ENCODE results near the gene LTB4R2. TPM values are rescaled to one million over a fixed set of nuclear protein-coding genes. Genes with fewer than 3 reads are reported as not detected.
A peak's percentile ranks its signal among the peaks of the same experiment; 100 is the strongest.

Gene LTB4R2
- total RNA-seq, 1 donor from 2014 or later: 9.3 TPM

GRCh38 chr14:24292118-24292807, 17.7 kb upstream of the LTB4R2 start:
- no peak overlapping the region for H3K4me3 ChIP-seq (ENCODE audit: insufficient read depth, low read depth, low read length)
- no peak overlapping the region for H2AFZ ChIP-seq (ENCODE audit: low read depth, low read length)
- H3K9ac ChIP-seq (ENCODE audit: low read length): no peak overlapping the region
- H4K20me1 ChIP-seq (ENCODE audit: insufficient read depth, low read length): no peaks in the 10 kb centered on the region
- no peaks in the 10 kb centered on the region for H3K27me3 Mint-ChIP-seq (ENCODE audit: low read depth, unreplicated experiment)
- DNase-seq (ENCODE audit: low read depth): no peak
- TF ChIP-seq CTCF (IDR thresholded peaks at IDR 0.05; ENCODE audit: insufficient read depth, low read depth, low read length) (no peak), EZH2 (IDR thresholded peaks at IDR 0.05; ENCODE audit: insufficient read depth, low read length) (no peak)
- no peaks in the 10 kb centered on the region for H3K79me2 ChIP-seq (ENCODE audit: insufficient read depth, low read length)
- H3K36me3 Mint-ChIP-seq (ENCODE audit: low read depth, unreplicated experiment): peaks cover 6% of the 10 kb centered on the region
- no peak for FAIRE-seq
- H3K4me1 Mint-ChIP-seq (ENCODE audit: low read depth, unreplicated experiment): peaks cover 11% of the 10 kb centered on the region
- H3K4me3 Mint-ChIP-seq (ENCODE audit: unreplicated experiment): no peak overlapping the region
- H3K9me3 ChIP-seq (ENCODE audit: insufficient read depth, low read depth, low read length): no peaks in the 10 kb centered on the region
- H3K27ac Mint-ChIP-seq (ENCODE audit: unreplicated experiment): no peak overlapping the region
- H3K36me3 ChIP-seq (ENCODE audit: insufficient read depth, low read length): peaks cover 14% of the 10 kb centered on the region
- H3K27me3 ChIP-seq (ENCODE audit: insufficient read depth, low read length): no peaks in the 10 kb centered on the region
- H3K4me2 ChIP-seq (ENCODE audit: low read length): no peak overlapping the region
- H3K4me1 ChIP-seq (ENCODE audit: insufficient read depth, low read length): peaks cover 5% of the 10 kb centered on the region
- no peak overlapping the region for H3K27ac ChIP-seq (ENCODE audit: low read depth, low read length)
- no peaks in the 10 kb centered on the region for H3K9me3 Mint-ChIP-seq (ENCODE audit: unreplicated experiment)

- H3K9me3 ChIP-seq (ENCODE audit: insufficient read depth, low read depth, low read length): no peaks in the 10 kb centered on the region
- H3K27me3 ChIP-seq (ENCODE audit: insufficient read depth, low read length): no peaks in the 10 kb centered on the region
- H3K79me2 ChIP-seq (ENCODE audit: insufficient read depth, low read length): no peaks in the 10 kb centered on the region
- H3K9ac ChIP-seq (ENCODE audit: low read length): no peak overlapping the region
- no peak overlapping the region for H3K27ac ChIP-seq (ENCODE audit: low read depth, low read length)
- H3K4me2 ChIP-seq (ENCODE audit: low read length): no peak overlapping the region
- TF ChIP-seq EZH2 (IDR thresholded peaks at IDR 0.05; ENCODE audit: insufficient read depth, low read length): no peak
- Mint-ChIP-seq H3K4me1 (ENCODE audit: low read depth, unreplicated experiment) (peaks cover 18% of the 10 kb centered on the region), H3K27ac (ENCODE audit: unreplicated experiment) (no peak overlapping the region), H3K27me3 (ENCODE audit: low read depth, unreplicated experiment) (no peaks in the 10 kb centered on the region), H3K9me3 (ENCODE audit: unreplicated experiment) (no peaks in the 10 kb centered on the region), H3K4me3 (ENCODE audit: unreplicated experiment) (no peak overlapping the region), H3K36me3 (ENCODE audit: low read depth, unreplicated experiment) (peaks cover 6% of the 10 kb centered on the region)
- peaks cover 14% of the 10 kb centered on the region for H3K36me3 ChIP-seq (ENCODE audit: insufficient read depth, low read length)
- H3K4me3 ChIP-seq (ENCODE audit: insufficient read depth, low read depth, low read length): no peak overlapping the region
- FAIRE-seq (no peak), DNase-seq (ENCODE audit: low read depth) (no peak)
- H4K20me1 ChIP-seq (ENCODE audit: insufficient read depth, low read length): no peaks in the 10 kb centered on the region
- peaks cover 5% of the 10 kb centered on the region for H3K4me1 ChIP-seq (ENCODE audit: insufficient read depth, low read length)
- no peak overlapping the region for H2AFZ ChIP-seq (ENCODE audit: low read depth, low read length)
These were observed 16.4 kb upstream of the LTB4R2 start for GRCh38 chr14:24293525-24293924.

DNA sequence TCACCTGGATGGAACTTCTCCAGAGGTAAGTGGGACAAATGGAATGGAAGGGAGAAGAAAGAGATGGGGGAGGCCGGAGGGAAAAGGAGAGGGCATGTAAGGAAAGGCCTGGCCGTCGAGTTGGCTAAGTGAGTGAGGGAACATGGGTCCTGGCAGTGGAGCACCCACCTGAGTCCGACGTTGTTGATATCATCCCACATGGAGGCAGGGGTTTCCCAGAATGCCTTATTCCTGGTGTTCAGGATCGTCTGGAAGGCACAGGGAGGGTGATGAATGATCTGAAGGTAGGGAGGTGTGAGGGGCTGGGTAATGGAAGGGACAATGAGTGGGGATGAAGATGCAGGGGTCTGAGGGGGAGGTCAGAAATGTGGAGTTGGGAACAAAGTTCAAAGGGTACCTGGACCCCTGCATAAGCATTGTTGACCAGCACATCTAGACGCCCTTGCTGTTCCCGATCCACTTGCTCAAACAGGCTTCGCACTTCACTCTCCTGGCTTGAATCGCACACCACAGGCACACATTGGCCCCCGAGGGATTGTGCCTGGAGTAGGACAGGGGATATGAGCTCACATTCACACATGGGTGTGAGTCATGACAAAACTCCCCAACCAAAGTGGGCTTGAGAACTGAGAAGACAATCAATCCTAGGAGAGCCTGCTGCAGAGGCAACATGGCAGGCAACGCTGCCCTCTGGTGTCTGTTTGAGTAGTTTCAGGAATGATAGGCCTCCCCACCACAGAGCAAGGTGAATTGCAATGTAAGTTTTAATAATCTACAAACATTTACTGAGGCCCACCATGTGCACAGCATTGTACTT, 13.4 kb upstream of the LTB4R2 start:
- Histone ChIP-seq H3K4me1 (ENCODE audit: insufficient read depth, low read length) (peaks cover 25% of the 10 kb centered on the region), H3K36me3 (ENCODE audit: insufficient read depth, low read length) (peaks cover 8% of the 10 kb centered on the region), H4K20me1 (ENCODE audit: insufficient read depth, low read length) (peaks cover 6% of the 10 kb centered on the region), H3K79me2 (ENCODE audit: insufficient read depth, low read length) (peaks cover 23% of the 10 kb centered on the region), H3K27me3 (ENCODE audit: insufficient read depth, low read length) (no peaks in the 10 kb centered on the region), H3K27ac (ENCODE audit: low read depth, low read length) (peak overlapping the region; percentile 49), H3K4me2 (ENCODE audit: low read length) (peak overlapping the region; percentile 40), H3K9me3 (ENCODE audit: insufficient read depth, low read depth, low read length) (no peaks in the 10 kb centered on the region), H3K4me3 (ENCODE audit: insufficient read depth, low read depth, low read length) (no peak overlapping the region), H3K9ac (ENCODE audit: low read length) (peak overlapping the region; percentile 63), H2AFZ (ENCODE audit: low read depth, low read length) (peak overlapping the region; percentile 1)
- Mint-ChIP-seq H3K9me3 (ENCODE audit: unreplicated experiment) (no peaks in the 10 kb centered on the region), H3K27ac (ENCODE audit: unreplicated experiment) (peak overlapping the region; percentile 78), H3K27me3 (ENCODE audit: low read depth, unreplicated experiment) (no peaks in the 10 kb centered on the region), H3K4me3 (ENCODE audit: unreplicated experiment) (peak overlapping the region; percentile 47), H3K36me3 (ENCODE audit: low read depth, unreplicated experiment) (peaks cover 4% of the 10 kb centered on the region), H3K4me1 (ENCODE audit: low read depth, unreplicated experiment) (peaks cover 30% of the 10 kb centered on the region)
- no peak for TF ChIP-seq EZH2 (IDR thresholded peaks at IDR 0.05; ENCODE audit: insufficient read depth, low read length)
- peak; percentile 88 for TF ChIP-seq CTCF (IDR thresholded peaks at IDR 0.05; ENCODE audit: insufficient read depth, low read depth, low read length)
- DNase-seq (ENCODE audit: low read depth) (peak; percentile 89), FAIRE-seq (peak; percentile 55)

All from astrocyte (in vitro differentiated cells and primary cell).